Retina (tissue), 1 donor: ENCODE results near the gene TEX38.
"Not testable (repeated sequence)": the region's sequence is repeated elsewhere in the genome, so short reads cannot be mapped to it uniquely, and the experiment has no call there.

Experiments used
- DNase-seq: peaks from one replicate; pipeline ENCODE4 v3.0.0-alpha.2; 2016

Gene TEX38

GRCh38 chr1:46689897-46690296 is 18.2 kb downstream of the TEX38 start:
- no peak for DNase-seq

- no peak for DNase-seq
Observed at GRCh38 chr1:46690931-46691421, 19.3 kb downstream of the TEX38 start.

GRCh38 chr1:46691997-46692790 is 20.5 kb downstream of the TEX38 start:
- no peak for DNase-seq

GRCh38 chr1:46692811-46693770 is 21.4 kb downstream of the TEX38 start:
- no peak for DNase-seq

- DNase-seq = not testable (repeated sequence)
Observed at GRCh38 chr1:46694676-46695075, 23.0 kb downstream of the TEX38 start.

- DNase-seq = no peak
Observed at GRCh38 chr1:46697053-46697452, 25.4 kb downstream of the TEX38 start.

- DNase-seq = no peak
Observed at GRCh38 chr1:46699666-46700065, 28.0 kb downstream of the TEX38 start.

- no peak for DNase-seq
Observed at GRCh38 chr1:46703927-46704641, 32.4 kb downstream of the TEX38 start.

- DNase-seq = no peak
Observed at GRCh38 chr1:46705408-46705807, 33.8 kb downstream of the TEX38 start.

GRCh38 chr1:46708121-46708520 is 36.5 kb downstream of the TEX38 start:
- DNase-seq = no peak

GRCh38 chr1:46714976-46715375 is 43.3 kb downstream of the TEX38 start:
- DNase-seq = no peak

- DNase-seq = no peak
Observed at GRCh38 chr1:46717654-46718053, 46.0 kb downstream of the TEX38 start.

- DNase-seq = no peak
Observed at GRCh38 chr1:46718340-46718726, 46.7 kb downstream of the TEX38 start.

- peak; percentile 100 for DNase-seq
Observed at GRCh38 chr1:46718727-46719622, 47.3 kb downstream of the TEX38 start, which contains the start of gene EFCAB14. EFCAB14 (minus strand) TSS chr1:46719114; CDS start chr1:46718087, 1,027 bp downstream.

GRCh38 chr1:46719689-46720088 is 48.0 kb downstream of the TEX38 start:
- no peak for DNase-seq

GRCh38 chr1:46720319-46720718 is 48.7 kb downstream of the TEX38 start:
- not testable (repeated sequence) for DNase-seq

- no peak for DNase-seq
Observed at GRCh38 chr1:46721204-46721603, 49.5 kb downstream of the TEX38 start.

- DNase-seq = no peak
Observed at GRCh38 chr1:46721686-46722205, 50.1 kb downstream of the TEX38 start.
